DND-41 (cell line): Measurements from ENCODE around the gene TOMT.

ENCODE experiments used
- EZH2 ChIP-seq: IDR thresholded peaks from 3 replicates; pipeline ENCODE4 v1.6.1; 2012; ENCODE audit warnings: borderline replicate concordance, low read depth, mild to moderate bottlenecking, moderate library complexity, low read length, inconsistent platforms; ENCODE audit not compliant: severe bottlenecking
- TF ChIP-seq, protein P1 (sequence below): IDR thresholded peaks from 2 replicates; pipeline ENCODE4 v1.5.1; 2012; ENCODE audit warnings: borderline replicate concordance, low read length, moderate library complexity, mild to moderate bottlenecking; ENCODE audit not compliant: poor library complexity, severe bottlenecking; ENCODE audit errors: extremely low read depth

DNA sequence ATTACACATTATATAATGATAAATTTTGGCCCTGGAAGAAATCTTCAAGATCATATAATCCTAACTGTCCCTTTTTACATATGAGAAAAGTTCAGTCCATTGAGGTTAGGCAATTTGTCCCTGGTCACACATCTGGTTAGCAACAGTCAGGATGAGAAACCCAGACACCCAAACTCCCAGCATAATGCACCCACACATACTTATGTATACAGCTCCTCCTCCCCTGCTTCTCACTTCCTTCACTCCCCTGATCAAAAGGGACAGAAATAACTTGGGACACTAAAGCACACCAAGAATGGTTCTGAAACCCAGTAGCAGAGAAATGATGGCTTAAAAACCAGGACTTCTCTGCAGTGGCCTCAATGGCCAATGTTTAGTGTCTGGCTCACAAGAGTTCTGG, 36.5 kb upstream of the TOMT start:
- TF ChIP-seq, protein P1, sequence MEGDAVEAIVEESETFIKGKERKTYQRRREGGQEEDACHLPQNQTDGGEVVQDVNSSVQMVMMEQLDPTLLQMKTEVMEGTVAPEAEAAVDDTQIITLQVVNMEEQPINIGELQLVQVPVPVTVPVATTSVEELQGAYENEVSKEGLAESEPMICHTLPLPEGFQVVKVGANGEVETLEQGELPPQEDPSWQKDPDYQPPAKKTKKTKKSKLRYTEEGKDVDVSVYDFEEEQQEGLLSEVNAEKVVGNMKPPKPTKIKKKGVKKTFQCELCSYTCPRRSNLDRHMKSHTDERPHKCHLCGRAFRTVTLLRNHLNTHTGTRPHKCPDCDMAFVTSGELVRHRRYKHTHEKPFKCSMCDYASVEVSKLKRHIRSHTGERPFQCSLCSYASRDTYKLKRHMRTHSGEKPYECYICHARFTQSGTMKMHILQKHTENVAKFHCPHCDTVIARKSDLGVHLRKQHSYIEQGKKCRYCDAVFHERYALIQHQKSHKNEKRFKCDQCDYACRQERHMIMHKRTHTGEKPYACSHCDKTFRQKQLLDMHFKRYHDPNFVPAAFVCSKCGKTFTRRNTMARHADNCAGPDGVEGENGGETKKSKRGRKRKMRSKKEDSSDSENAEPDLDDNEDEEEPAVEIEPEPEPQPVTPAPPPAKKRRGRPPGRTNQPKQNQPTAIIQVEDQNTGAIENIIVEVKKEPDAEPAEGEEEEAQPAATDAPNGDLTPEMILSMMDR: no peak
- TF ChIP-seq EZH2: no peak
